Activated CD8-positive, alpha-beta memory T cell treated with anti-CD3 and anti-CD28 coated beads for 1 hour (primary cell): ENCODE results near the gene ARL6IP4.

Experiments
- DNase-seq, 2 donors: peaks; one replicate each; pipeline ENCODE4 v3.0.0-alpha.2; 2020; ENCODE audit warnings: low read depth in 1 of 2; ENCODE audit errors: extremely low read depth in 1 of 2

ARL6IP4 gene

DNA sequence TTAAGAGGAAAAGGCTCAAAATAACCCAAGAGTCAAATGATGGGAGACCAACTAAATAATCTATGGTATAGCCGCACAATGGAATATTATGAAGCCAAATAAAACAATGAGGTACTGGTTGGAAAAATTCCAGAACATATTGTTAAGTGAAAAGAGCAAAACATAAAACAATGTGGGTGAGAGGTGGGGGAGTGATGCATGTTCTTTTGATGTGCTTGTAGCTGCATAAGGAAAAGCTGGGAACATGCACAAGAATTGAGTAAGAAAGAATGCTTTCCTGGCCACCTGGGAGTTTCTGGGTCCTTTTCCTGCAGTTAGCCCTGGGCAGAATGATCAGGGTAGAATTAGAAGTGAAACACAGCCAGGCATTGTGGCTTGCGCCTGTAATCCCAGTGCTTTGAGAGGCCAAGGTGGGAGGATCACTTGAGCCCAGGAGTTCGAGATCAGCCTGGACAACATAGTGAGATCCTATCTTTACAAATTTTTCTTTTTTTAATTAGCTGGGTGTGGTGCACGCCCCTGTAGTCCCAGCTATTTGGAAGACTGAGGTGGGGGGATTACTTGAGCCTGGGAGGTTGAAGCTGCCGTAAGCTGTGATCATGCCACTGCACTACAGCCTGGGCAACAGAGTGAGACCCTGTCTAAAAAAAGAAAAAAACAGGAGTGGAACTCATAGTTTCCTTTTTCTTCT lies 22.1 kb upstream of the ARL6IP4 start:
- no peak for DNase-seq

GRCh38 chr12:122959566-122960192 lies 20.8 kb upstream of the ARL6IP4 start:
- no peak for DNase-seq

DNA sequence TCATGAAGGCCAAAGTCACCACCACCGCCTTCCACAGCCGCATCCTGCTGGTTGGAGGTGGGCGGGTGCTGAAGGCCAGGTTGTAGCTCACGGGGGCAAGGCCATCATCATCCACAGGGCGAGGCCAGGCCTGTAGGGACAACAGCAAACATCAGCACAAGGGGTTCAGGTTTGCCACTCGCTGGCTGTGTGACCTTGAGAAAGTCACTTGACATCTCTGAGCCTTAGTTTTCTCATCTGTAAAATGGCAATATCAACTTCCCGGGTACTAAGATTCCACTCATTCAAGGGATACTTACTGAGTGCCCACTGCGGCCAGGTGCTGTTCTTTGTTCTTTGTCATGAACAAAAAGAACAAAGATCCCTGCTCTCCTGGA lies 20.3 kb upstream of the ARL6IP4 start:
- DNase-seq, result no peak

DNA sequence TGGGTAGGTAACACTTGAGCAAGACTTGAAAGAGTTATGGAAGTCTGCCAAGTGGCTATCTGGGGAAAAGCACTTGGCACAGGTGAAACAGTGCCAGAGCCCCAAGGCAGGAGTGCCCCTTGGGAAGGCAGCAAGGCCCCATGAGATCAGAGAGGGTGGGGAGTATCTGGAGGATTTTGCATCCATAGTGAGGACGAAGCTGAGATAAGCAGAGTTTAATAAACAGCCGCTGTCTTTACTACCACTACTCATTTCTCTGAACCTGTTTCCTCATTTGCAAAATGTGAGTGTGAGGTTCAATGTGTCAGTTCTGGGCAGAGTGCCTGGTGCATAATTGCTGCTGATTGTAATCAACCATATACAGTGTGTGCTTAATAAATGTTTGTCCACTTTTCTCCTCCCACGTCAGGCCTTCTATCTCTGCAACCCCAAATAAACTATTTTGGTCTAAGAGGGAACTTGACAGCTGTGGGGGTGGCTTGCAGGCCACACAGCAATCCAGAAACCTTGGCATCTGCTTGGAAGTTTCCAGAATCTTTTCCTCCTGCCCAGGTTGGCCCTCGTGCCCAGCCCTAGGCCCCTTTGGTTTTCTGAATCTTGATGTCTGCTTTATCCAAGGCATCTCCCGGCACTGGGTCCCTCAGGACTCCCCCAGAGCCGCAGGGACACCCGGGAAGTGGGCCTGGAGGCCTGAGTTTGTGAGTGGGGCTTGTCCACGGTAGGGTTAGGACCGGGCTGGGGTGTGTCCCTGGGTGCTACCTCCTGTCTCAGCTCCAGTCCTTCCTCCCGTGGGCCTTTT lies 18.8 kb upstream of the ARL6IP4 start:
- DNase-seq, result no peak

DNA sequence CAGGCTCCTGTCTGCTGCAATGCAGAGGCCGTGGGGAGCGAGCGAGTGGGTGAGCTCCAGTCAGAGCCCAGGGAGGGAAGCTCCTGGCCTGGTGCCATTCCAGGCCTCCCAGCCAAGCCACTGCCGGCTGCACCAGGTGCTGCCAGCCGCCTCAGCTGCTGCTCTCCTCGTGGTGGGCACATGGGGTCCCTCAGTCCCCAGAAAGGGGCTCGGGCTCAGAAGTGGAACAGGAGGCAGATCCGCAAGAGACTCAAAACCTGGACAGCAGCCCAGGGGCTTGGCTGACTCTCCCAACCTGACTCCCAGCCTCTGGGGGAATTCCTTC lies 16.6 kb upstream of the ARL6IP4 start:
- no peak for DNase-seq

GRCh38 chr12:122964439-122965257 lies 15.8 kb upstream of the ARL6IP4 start:
- DNase-seq, result no peak

GRCh38 chr12:122965321-122965751 lies 15.1 kb upstream of the ARL6IP4 start:
- DNase-seq, result no peak

DNA sequence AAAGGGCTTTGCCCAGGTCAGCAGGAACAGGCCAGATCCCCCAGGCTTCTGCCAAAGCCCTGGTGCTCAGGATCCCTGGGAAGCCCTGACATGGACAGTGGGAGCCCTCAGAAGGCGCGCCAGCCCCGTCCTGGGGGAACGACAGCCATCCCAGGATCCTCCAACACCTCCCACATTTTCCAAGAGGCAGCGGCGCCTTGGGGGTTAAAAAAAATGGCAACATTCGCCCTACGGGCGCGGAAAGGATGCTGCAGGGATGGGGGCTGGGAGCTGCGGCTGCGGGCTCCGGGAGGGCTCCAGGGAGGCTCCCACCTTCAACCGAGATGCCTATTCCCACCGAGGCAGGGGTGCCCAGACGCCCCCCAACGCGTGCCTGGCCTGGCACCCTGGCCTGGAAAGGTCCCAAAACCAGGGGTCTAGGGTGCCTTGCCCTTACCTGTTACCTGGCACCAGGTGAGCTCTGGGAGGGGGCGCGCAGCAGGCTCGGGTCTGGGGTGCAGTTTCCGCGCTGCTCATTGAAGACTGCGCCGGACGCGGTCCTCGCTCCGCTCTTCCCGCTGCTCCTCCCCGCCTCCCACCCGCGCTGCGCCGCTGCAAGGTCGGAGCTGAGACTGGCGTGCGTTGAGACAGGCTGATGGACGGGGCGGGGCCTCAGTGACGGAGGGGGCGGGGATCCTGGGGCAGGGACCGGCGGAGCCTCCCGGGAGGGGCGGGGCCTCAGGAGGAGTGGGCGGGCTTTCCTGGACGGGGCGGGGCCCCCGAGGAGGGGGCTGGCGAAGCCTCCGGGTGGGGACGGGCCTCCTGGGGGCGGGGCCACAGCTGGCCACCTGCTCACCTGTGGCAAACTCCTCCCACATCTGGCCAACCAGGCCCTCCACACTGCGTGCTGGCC lies 14.4 kb upstream of the ARL6IP4 start, which contains the start of gene ABCB9:
Gene ABCB9, minus strand, starts transcription at position 613 of the 892 bp plus-strand sequence. CDS start 6,228 bp downstream, outside the sequence.
- DNase-seq, result peak; percentile 84 to 93

DNA sequence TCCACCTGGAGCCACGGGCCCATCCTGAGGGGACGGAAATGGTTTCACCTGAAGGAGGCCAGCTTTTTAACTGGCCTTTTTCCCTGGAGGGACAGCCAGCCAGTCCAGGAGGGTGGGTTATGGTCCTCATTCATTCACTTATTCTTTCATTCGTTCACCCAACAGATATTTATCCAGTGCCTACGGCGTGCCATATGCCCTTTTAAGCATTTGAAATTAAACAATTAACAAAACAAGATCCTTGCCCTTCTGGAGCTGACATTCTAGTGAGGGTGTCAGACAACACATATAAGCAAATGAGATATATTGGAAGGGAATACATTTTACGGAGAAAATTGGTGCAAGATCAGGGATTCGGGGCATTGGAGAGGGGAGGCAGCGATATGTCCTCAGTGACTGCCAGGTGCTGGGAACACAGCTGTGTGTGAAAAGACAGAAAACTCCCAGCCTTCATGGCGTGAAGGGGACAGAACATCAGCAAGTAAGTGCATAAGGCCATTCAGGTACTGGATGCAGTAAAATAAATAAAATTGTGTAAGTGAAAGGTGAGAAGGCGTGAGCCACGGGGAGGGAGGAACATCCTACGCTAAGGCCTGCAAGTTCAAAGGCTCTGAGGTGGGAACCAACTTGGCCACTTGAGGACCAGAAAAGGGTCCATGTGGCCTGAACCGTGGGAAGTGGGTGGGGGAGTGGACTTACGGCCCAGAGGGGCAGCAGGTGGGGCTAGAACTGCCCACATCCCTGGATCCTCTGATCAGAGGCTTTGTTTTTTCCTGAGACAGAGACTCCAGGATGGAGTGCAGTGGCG lies 13.5 kb upstream of the ARL6IP4 start:
- no peak for DNase-seq

DNA sequence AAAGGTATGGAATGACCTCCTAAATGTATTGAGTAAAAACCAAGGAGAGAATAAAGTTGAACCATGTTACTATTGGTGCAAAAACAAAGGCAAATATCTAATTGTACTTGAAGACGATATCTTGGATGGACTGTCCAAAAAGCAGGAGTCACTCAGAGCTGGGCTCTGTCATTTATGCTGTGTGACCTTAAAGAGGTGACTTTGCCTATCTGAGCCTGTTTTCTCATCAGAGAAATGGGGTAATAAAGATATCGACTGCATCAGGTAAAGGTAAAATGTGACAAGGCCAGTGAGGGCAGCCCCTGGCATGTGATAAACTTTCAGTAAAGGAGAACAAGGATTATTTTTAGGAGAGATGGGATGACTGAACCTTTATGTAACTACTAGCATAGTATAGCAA lies 12.4 kb upstream of the ARL6IP4 start:
- no peak for DNase-seq

GRCh38 chr12:122969676-122970075 lies 10.8 kb upstream of the ARL6IP4 start:
- DNase-seq, result no peak

- peak; percentile 96 to 97 for DNase-seq
These were observed 6.1 kb upstream of the ARL6IP4 start for GRCh38 chr12:122974274-122974891.

DNA sequence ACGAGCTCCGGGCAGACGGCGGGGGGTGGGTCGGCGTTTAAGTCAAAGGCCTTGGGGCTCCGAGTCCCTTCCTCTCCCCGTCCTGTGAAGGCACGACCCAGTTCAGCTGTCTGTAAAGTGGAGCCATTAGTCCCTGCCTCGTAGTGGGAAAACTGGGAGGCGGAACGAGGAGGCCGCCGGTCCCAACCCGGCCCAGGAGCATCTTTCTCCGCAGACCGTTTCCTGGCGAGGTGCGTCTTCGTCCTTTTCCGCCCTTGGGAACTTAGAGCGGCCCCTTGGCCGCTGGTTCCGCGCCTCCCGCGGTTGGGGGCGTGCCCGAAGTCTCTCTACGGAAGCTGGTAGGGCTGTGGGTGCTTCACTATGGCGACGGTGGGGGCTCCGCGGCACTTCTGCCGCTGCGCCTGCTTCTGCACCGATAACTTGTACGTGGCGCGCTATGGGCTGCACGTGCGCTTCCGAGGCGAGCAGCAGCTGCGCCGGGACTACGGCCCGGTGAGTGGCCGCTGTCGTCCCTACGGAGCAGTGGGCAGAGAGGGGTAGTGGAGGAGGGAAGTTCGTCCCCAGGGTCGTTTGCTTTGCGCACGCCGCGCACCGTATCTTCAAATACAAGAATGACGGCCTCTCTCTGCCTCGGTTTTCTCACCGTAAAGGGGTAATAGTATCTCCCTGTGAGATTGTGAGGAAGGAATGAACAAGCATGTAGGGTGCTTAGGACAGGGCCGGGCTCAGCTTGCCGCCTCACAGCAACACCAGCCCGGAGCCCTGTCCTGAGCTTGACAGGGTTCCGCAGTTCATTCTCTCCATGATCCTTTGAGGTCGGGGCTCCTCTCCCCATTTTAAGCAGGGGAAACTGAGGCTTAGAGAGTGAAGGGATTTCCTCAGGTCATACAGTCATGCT lies 5.3 kb upstream of the ARL6IP4 start, which contains the start of gene OGFOD2:
Gene OGFOD2, plus strand, starts transcription at position 353 of the 898 bp plus-strand sequence. Its CDS starts 8 bp downstream, at position 361.
- peak; percentile 83 to 87 for DNase-seq

GRCh38 chr12:122975790-122976647 lies 4.5 kb upstream of the ARL6IP4 start:
- no peak for DNase-seq

- DNase-seq, result no peak
These were observed 3.9 kb upstream of the ARL6IP4 start for GRCh38 chr12:122976648-122976975.

DNA sequence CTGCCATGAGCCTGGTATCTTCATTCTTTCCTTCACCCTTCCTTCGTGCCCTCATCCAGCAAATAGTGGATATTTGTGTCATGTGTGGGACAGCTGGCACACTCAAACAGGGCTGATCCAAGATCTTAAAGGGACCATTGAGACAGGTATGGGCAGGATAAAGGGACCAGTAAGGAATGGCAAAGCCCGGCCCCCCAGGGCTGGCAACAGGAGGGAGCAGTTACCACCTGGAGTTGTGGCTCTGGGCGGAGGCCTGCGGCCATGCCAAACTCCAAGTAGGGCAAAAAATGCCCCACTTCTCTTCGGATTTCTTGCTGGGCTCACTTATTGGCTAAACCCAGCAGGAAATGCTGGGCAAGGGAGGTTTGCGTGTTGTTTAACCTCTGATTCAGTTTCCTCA lies 3.3 kb upstream of the ARL6IP4 start:
- no peak for DNase-seq
